NOMO-1 treated with DMSO at 0.1 percent for 48 hours (cell line): Measurements from ENCODE around the gene MTFR2.

ENCODE experiments used
- DNase-seq: peaks from one replicate; lab custom pipeline; 2025; ENCODE audit not compliant: unreplicated experiment; lab: John Stamatoyannopoulos, UW

Gene MTFR2

GRCh38 chr6:136189104-136189503, 61.0 kb downstream of the MTFR2 start:
- DNase-seq = no peak

- DNase-seq = no peak
Observed at GRCh38 chr6:136188486-136188885, 61.6 kb downstream of the MTFR2 start.

- no peak for DNase-seq
Observed at GRCh38 chr6:136186363-136186762, 63.7 kb downstream of the MTFR2 start.

- DNase-seq = peak; percentile 66
Observed at GRCh38 chr6:136184738-136185137, 65.4 kb downstream of the MTFR2 start.

GRCh38 chr6:136181861-136182260, 68.2 kb downstream of the MTFR2 start:
- no peak for DNase-seq

- no peak for DNase-seq
Observed at GRCh38 chr6:136181512-136181833, 68.6 kb downstream of the MTFR2 start.
